GM21717 (cell line): ENCODE measurements around the gene SPSB2.

Experiments
- ATAC-seq: cut with Tn5 transposase; IDR thresholded peaks from one replicate; pipeline ENCODE4 v1.9.1; 2021; ENCODE audit warnings: mild to moderate bottlenecking, moderate library complexity; ENCODE audit not compliant: unreplicated experiment

Gene SPSB2

DNA sequence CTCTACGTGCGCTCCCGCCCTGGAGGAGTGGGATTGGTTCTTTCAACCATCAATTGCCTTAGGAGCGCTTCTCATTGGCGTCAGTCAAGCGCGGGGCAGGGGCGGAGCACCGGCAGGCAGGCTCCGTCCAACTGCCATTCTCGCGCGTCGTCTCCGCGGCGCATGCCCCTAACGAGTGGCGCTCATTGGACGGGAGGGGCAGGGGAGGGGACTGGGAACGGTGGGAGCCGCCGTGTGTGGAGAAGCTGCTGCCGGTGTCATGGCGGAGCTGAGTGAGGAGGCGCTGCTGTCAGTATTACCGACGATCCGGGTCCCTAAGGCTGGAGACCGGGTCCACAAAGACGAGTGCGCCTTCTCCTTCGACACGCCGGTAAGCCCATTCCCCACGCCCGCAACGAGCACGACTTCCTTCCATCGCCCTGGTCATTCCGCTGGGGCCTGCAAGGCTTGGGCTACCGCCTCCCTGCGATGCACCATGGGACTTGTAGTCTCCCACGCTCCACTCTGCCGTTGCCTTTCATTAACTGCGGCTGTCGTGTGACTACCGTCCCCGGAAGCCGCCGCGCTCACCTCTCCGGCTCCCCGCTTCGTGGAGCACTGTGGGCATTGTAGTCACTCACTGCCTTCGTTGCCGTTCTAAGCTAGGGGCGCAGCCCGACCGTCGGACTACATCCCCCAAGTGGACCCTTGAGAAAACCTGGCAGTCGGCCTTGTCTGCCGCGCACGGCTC, 21.0 kb downstream of the SPSB2 start, which contains the start of gene USP5:
Gene USP5, plus strand, starts transcription at position 230 of the 730 bp plus-strand sequence. Its CDS starts 30 bp downstream, at position 260.
- peak; percentile 73 for ATAC-seq

DNA sequence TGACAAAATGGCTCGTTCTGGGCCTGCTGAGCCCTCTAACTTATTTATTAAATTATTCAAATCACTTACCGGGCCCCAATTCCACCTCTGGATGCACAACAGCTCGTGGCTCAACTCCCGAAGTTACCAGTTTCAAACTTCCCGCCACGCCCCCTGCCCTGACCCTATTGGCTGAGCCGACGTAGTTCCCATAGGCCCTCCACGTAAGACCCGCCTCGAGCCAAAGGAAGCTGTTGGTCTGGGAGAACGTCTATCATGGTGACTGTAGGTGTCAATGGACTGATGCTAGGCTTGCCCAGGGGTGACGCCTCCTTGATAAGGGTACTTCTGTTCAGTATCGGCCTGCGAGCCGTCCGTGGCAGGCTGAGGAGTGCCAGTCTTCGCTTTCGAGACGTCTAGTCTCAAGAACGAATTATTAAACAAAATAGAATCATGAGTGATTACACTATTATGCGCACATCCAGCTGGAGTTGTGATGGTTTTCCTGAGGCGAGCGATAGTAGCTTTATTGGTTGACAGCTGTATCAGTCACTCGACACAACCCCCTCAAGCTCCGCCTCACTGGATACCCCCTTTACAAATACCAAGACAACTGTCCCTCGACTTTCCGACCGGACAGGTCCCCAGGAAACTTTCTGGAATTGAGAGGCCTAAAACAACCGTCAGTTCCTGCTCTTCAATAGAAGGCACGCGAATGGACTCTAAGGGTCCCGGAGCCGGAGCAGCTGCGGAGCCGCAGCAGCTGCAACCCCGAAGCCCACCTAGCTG, 21.8 kb downstream of the SPSB2 start, which contains the start of gene CDCA3:
Gene CDCA3, minus strand, starts transcription at position 134 of the 768 bp plus-strand sequence. CDS start 334 bp downstream, outside the sequence.
- ATAC-seq: peak; percentile 49

DNA sequence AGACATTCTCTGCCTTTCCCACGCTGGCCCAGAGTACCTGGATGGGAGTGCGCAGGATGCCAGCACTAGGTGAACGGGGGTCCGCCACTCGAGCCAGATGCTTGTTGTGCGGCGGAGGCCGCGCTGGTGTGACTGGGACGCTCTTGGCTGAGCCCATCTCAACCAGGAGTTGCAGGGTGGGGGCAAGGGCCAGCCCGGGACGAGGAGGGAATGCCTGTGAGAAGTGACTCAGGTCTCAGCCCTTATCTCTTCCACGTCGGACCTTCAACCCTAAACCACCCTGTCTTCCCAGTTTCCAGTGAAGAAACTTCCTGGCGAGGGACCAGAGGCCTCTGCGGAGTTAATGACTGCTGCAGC, 22.3 kb downstream of the SPSB2 start:
- no peak for ATAC-seq

DNA sequence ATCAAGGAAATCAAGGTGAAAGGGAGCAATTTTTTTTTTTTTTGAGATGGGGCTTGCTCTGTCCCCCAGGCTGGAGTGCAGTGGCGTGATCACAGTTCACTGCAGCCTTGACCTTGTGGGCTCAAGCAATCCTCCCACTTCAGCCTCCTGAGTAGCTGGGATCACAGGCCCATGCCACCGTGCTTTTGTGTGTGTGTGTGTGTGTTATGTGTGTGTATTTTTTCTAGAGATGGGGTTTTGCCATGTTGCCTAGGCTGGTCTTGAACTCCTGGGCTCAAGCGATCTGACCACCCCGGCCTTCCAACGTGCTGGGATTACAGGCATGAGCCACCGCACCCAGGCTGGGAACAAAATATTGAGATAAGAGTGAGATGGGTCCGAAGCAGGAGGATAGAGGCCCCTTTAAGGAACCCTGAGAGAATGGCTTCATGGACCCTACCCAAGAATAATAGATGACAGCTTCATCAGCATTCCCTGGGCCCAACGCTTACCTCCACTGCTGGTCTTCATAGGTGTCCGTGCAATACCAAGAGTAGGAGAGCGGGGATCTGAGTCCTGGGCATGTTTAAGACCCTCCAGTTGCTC, 23.0 kb downstream of the SPSB2 start:
- ATAC-seq: no peak

DNA sequence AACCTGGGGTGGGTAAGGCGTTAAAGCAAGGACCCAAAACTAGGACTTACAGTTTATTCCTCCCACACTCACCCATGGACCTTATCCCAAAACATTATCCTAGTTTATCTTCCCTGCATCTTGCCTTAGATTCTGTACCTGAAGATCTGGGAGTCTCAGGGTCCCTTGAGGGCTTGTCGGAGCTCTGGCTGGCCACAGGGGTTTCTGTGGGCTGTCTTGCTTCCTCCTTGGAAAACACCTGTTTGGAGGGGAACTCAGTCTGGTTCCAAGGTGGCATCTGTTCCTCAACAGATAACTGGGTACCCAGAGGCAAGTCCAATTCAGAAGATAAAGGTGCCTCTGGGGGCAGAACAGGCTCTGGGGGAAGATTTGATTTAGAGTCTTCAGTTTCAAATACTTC, 23.7 kb downstream of the SPSB2 start:
- no peak for ATAC-seq

DNA sequence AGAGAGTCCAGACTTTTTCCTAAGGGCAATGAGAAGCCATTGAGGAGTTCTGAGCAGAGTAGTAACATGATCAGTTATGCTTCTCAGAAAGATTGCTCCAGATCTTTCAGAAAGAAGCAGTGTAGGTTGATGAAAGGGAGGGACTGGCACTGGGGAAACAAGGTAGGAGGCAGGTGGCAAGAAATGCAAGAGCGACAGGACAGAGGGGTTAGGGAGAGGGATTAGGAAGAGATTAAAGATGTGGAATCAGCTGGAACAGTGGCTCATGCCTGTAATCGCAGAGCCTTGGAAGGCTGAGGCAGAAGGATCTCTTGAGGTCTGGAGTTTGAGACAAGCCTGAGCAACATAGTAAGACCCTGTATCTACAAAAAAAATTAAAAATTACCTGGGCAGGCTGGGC, 25.4 kb downstream of the SPSB2 start:
- no peak for ATAC-seq

DNA sequence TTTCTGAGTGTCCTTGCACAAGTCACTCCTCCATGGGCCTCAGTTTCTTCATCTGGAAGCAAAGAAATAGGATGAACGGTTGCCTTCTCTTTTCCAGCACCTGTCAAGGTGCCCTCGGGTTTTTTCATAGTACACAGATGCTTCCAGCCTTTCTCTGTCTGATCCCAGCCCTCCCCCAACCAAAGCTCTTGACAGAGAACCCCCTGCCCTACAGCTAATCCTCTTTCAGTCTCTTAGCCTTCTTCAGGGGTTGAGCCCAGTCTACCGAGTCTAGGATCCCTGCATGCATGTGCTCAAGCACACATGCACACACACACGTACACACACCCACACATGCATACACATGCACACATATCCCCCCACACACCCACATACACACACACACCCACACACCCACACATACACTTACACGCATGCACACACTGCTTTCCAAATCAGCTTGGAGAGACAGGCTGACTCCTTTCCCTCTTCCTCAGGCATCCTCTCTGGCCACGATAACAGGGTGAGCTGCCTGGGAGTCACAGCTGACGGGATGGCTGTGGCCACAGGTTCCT, 26.7 kb downstream of the SPSB2 start:
- ATAC-seq: no peak

DNA sequence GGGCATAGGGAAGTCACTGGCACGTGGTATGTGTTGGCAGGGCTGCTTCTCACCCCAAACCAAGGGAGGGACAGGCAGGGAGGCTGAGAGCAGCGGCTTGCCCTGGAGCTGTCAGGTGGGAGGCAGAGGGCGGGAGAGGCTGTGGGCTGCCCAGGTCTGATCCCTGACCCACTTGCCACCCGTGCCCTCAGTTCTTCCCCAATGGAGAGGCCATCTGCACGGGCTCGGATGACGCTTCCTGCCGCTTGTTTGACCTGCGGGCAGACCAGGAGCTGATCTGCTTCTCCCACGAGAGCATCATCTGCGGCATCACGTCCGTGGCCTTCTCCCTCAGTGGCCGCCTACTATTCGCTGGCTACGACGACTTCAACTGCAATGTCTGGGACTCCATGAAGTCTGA, 27.7 kb downstream of the SPSB2 start:
- no peak for ATAC-seq

DNA sequence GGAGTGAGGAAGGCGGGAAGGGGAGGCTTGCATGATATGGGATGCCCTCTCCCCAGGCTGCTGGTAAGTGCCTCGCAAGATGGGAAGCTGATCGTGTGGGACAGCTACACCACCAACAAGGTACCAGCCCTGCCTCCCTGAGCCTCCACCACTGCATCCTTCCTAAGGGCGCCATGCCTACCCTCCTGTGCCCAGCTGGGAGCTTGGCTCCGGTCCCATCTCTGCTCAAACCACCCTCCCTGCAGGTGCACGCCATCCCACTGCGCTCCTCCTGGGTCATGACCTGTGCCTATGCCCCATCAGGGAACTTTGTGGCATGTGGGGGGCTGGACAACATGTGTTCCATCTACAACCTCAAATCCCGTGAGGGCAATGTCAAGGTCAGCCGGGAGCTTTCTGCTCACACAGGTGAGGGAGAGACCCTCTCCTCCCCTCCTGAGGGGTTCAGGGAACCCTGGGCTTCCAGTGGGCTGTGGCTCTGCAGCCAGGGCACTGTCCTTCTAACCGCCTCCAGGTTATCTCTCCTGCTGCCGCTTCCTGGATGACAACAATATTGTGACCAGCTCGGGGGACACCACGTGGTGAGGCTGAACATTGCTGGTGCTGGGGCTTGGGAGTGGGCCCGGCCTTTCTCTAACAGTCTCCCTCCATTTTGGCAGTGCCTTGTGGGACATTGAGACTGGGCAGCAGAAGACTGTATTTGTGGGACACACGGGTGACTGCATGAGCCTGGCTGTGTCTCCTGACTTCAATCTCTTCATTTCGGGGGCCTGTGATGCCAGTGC, 29.8 kb downstream of the SPSB2 start:
- ATAC-seq: no peak

DNA sequence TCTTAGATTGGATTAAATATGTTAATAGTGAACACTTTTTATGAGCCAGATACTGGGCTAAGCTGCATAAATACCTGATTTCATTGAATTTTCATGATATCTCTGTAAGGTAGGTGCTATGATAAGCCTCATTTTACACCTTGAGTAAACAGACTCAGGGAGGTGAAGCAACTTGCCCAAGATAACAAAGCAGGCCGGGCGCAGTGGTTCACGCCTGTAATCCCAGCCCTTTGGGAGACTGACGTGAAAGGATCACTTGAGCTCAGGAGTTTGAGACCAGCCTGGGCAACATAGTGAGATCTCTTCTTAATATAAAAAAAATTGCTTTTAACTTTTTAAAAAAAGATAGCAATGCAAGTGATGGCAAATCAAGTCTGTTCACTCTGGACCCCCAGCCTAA, 31.0 kb downstream of the SPSB2 start:
- no peak for ATAC-seq

DNA sequence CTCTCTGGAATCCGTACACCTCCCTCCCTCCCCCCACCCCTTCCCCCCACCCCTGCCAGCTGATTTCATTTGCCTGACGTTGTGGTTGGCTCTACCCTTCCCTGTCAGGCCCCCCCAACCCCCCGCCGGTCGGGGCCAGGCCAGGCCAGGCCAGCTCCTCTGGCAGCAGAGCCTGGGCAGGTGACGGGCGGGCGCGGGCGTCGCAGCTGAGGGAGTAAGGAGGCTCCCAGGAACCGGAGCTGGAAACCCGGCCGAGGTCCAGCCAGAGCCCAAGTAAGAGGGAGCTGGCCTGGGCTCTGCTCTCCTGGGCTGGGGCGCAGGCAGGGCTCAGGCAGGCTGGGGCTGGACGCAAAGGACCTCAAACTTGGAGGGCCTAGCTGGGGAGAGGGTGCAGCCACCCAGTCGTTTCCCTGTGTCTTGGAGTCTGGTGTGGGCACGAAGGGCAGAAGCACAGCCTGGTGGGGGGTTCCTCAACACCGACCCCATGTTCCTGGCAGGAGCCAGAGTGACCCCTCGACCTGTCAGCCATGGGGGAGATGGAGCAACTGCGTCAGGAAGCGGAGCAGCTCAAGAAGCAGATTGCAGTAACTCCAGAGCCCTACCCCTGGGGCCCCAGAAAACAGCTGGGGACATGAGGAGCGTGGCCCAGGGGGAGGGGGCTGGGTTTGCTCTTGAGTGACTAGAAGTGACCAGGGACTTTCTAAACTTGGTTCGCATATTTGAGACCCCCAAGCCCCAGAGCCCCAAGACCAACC, 32.2 kb downstream of the SPSB2 start, which contains the start of gene GNB3:
Gene GNB3, plus strand, starts transcription at position 165 of the 755 bp plus-strand sequence. Its CDS starts 363 bp downstream, at position 528.
- no peak for ATAC-seq

DNA sequence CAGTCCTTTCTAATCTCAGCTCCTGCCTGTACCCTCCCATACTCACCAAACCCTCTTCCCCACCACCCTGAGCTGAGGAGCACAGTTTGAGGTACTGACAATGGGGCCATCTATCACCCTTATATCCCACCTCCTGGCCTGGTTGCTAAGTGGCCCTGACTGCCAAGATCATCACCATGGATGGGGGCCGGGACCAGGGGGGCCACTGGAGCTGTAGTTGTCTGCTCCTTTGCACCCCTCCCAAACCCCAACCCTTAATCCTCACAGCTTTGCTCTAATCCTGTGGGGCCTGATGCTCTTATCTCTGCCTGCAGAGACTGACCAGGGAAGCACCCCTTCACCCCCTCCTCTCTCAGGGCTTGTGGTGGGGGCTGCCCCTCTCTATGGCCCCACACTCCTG, 32.8 kb downstream of the SPSB2 start:
- no peak for ATAC-seq

DNA sequence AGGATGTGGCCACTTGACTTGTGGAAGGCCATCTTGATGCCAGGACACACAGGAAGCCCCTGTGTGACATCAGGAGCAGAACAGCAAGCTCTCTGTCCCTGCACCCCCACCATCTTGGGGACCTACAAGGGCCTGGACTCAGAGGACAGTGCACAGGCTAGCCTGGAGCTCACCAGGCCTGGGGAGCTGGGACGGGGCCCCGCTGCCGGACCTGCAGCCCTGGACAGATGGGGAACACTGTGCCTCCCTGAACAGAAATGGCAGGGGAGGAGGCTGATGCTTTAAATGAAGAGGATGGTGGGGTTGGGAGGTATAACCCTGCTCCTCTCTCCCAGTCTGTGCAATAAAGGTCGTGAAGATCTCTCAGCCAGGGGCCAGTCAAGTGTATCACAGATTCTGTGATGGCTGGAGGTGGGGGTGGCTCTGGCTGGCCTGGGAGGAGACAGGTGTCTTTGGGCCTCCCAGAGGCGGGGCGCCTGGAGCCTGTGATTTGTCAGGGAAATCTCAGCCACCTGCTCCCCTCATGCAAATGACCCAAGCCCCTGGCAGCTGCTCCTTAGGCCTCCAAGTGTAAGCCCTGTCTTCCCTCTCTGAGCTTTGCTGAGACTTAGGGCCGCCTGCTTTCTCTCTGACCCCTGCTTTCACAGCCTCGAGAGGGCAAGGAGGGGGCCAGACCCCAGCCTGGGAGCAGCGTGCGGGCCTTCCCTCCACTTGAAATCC, 33.5 kb downstream of the SPSB2 start:
- ATAC-seq: peak; percentile 70

DNA sequence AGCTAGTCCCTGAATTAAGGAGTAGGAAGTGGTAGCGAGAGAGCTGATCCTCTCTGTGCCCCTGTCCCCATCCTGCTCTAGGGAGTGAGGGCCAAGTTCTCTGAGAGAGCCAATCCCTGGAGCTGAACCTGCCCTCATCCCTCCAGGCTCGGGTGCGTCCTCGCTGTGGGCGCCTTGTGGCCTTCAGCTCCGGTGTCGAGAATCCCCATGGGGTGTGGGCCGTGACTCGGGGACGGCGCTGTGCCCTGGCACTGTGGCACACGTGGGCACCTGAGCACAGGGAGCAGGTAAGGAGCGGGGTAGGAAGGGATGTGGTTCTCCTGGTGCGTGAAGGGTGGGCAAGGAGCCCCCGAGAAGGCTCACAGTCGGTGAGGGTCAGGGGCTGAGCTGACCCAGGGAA, 34.2 kb downstream of the SPSB2 start:
- ATAC-seq: no peak

DNA sequence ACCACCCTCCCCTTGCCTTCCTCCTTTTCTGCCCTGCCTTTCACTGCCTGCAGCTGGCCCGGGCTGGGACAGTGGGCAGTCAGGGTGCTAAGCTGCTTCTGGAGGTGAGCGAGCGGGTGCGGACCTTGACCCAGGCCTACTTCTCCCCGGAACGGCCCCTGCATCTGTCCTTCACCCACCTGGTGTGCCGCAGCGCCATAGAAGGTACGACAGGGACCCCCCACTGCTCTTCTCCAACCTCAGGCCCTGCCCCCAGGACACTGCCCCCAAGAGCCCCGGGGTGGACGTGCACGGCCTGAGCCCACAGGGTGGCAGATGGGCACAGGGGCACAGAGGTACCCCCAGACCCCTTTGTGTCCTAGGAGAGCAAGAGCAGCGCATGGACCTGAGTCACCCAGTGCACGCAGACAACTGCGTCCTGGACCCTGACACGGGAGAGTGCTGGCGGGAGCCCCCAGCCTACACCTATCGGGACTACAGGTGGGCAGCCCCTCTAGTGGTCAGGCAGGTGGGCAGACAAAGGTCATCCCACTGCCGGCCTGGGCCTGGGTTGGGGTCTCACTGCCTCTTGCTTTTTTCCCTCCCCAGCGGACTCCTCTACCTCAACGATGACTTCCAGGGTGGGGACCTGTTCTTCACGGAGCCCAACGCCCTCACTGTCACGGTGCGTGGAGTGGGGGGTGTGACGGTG, 35.6 kb downstream of the SPSB2 start:
- ATAC-seq: no peak

DNA sequence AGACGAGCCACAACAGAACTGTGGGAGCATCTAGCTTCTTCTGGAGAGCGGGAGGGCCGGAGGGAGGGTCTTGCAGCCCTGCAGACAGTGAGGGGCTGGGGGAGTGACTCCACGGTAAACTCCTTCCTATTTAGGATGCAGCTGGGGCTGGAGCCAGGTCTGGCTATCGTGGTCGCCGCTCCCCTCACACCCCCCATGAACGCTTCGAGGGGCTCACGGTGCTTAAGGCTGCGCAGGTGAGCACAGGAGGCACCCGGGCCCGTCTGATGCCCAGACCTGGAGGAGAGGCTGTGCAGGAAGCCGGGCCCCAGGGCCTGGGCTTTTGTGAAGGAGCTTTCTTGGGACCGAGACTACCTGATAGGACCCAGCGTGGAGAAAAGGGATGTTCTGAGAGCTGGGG, 36.3 kb downstream of the SPSB2 start:
- no peak for ATAC-seq

DNA sequence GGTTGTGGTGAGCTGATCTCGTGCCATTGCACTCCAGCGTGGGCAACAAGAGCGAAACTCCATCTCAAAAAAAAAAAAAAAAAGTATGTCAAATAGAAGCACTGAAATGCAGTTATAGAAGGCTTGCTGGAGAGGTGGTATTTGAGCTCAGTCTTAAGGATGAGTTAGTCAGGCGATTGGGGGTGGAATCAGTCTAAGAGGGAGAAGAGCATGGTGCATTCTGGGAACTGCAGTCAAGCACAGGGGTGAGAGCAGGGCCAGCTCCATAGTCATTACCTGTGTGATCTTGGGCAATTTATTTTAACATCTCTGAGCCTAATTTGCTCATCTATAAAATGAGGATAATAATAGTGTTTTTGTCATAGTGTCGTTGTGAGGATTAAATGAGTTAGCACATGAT, 38.2 kb downstream of the SPSB2 start:
- no peak for ATAC-seq

DNA sequence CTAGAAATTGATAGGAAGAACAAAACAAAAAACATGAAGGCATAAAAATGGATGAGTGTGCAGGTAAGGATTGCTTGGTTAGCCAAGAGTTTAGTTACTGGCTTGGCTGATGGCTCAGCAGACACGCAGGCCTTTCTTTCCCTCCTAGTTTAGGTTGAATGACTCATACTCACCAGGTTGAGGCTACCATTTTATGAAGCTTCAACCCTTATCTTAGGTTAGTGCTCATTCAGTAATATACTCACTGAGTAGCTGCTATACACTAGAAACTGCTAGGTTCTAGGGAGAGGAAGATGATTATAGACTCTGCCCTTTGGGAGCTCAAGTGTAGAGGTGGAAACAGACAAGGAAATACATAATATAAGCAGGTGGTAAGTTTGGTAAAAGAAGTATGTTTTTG, 38.8 kb downstream of the SPSB2 start:
- no peak for ATAC-seq
